ENCODE results near the gene TNNC1.

GRCh38 chr3:52502001-52502400, 48.2 kb upstream of the TNNC1 start:
- TF ChIP-seq, protein P1, sequence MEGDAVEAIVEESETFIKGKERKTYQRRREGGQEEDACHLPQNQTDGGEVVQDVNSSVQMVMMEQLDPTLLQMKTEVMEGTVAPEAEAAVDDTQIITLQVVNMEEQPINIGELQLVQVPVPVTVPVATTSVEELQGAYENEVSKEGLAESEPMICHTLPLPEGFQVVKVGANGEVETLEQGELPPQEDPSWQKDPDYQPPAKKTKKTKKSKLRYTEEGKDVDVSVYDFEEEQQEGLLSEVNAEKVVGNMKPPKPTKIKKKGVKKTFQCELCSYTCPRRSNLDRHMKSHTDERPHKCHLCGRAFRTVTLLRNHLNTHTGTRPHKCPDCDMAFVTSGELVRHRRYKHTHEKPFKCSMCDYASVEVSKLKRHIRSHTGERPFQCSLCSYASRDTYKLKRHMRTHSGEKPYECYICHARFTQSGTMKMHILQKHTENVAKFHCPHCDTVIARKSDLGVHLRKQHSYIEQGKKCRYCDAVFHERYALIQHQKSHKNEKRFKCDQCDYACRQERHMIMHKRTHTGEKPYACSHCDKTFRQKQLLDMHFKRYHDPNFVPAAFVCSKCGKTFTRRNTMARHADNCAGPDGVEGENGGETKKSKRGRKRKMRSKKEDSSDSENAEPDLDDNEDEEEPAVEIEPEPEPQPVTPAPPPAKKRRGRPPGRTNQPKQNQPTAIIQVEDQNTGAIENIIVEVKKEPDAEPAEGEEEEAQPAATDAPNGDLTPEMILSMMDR (conservative IDR thresholded peaks at IDR 0.05): no peak
- TF ChIP-seq EZH2 (IDR thresholded peaks at IDR 0.05; ENCODE audit: low read depth): no peak

Measured in PC-9 (cell line).